ENCODE results near the gene CLCN7.
A peak's percentile ranks its signal among the peaks of the same experiment; 100 is the strongest.

The CLCN7 gene

GRCh38 chr16:1486551-1487390 lies 11.9 kb upstream of the CLCN7 start:
- no CpG with 5 or more reads among the region's 33 CpGs for WGBS, 2 donors (ENCODE audit: extremely low coverage in 2 of 2, insufficient read length in 2 of 2, insufficient replicate concordance in 1 of 2)
- H3K36me3 ChIP-seq (replicated peaks in 1 of 2; ENCODE audit: control insufficient read depth in 2 of 2, insufficient read depth in 2 of 2, low read length in 2 of 2), result no peaks in the 10 kb centered on the region
- peak overlapping the region; percentile 89 for H2BK15ac ChIP-seq (ENCODE audit: low read length)
- no peak overlapping the region for H2BK5ac ChIP-seq (ENCODE audit: low read length)
- H2AK5ac ChIP-seq (ENCODE audit: low read depth, low read length), result peak overlapping the region; percentile 70
- no peak overlapping the region for H2BK120ac ChIP-seq (ENCODE audit: low read depth, low read length)
- no peak overlapping the region for H4K91ac ChIP-seq (ENCODE audit: low read depth, low read length, poor library complexity)
- DNase-seq (ENCODE audit: low spot score), result no peak
- no peak overlapping the region for H3K4me2 ChIP-seq (ENCODE audit: insufficient read depth, low read length, poor library complexity, severe bottlenecking)
- no peak overlapping the region for H3K27ac ChIP-seq (replicated peaks; ENCODE audit: low read length)
- H3K18ac ChIP-seq (ENCODE audit: low read length), result no peak overlapping the region
- H3K79me1 ChIP-seq (ENCODE audit: low read depth, low read length), result peaks cover 6% of the 10 kb centered on the region
- H3K4me1 ChIP-seq (ENCODE audit: control insufficient read depth in 2 of 2, insufficient read depth in 1 of 2, low read depth in 1 of 2, low read length in 2 of 2), result no peaks in the 10 kb centered on the region
- peak overlapping the region; percentile 44 for H3K9ac ChIP-seq (ENCODE audit: low read depth, low read length, poor library complexity)
- peak overlapping the region; percentile 16 for H2AFZ ChIP-seq (ENCODE audit: low read length)
- H3K23ac ChIP-seq (ENCODE audit: low read depth, low read length, poor library complexity), result peak overlapping the region; percentile 43
- no peaks in the 10 kb centered on the region for H3K9me3 ChIP-seq (replicated peaks in 1 of 2; ENCODE audit: control insufficient read depth in 2 of 2, insufficient read depth in 1 of 2, low read depth in 1 of 2, low read length in 2 of 2)
- H3K14ac ChIP-seq (ENCODE audit: low read length), result no peak overlapping the region
- no peak overlapping the region for H4K8ac ChIP-seq (ENCODE audit: low read depth, low read length)
- no peak overlapping the region for H3K4me3 ChIP-seq (ENCODE audit: low read length in 2 of 2)
- H2BK12ac ChIP-seq (ENCODE audit: low read length), result peak overlapping the region; percentile 58
- H3K27me3 ChIP-seq (ENCODE audit: control insufficient read depth in 3 of 3, insufficient read depth in 3 of 3, low read depth in 1 of 3, low read length in 3 of 3), result peaks cover 0 to 4% (median 0%) of the 10 kb centered on the region in 3 experiments
- no peak overlapping the region for H3K4ac ChIP-seq (ENCODE audit: low read length)

- Histone ChIP-seq H3K9me3 (replicated peaks in 1 of 2; ENCODE audit: control insufficient read depth in 2 of 2, insufficient read depth in 1 of 2, low read depth in 1 of 2, low read length in 2 of 2) (peaks cover 0 to 2% of the 10 kb centered on the region in 2 donors), H3K4me3 (ENCODE audit: low read length in 2 of 2) (no peak overlapping the region), H3K4me2 (ENCODE audit: insufficient read depth, low read length, poor library complexity, severe bottlenecking) (no peak overlapping the region), H3K18ac (ENCODE audit: low read length) (no peak overlapping the region), H4K8ac (ENCODE audit: low read depth, low read length) (no peak overlapping the region), H2BK120ac (ENCODE audit: low read depth, low read length) (no peak overlapping the region), H3K27ac (replicated peaks; ENCODE audit: low read length) (no peak overlapping the region), H3K36me3 (replicated peaks in 1 of 2; ENCODE audit: control insufficient read depth in 2 of 2, insufficient read depth in 2 of 2, low read length in 2 of 2) (no peaks in the 10 kb centered on the region), H3K27me3 (ENCODE audit: control insufficient read depth in 3 of 3, insufficient read depth in 3 of 3, low read depth in 1 of 3, low read length in 3 of 3) (peaks cover 0 to 4% (median 0%) of the 10 kb centered on the region in 3 experiments), H3K4me1 (ENCODE audit: control insufficient read depth in 2 of 2, insufficient read depth in 1 of 2, low read depth in 1 of 2, low read length in 2 of 2) (no peaks in the 10 kb centered on the region), H2AK5ac (ENCODE audit: low read depth, low read length) (peak overlapping the region; percentile 70), H2AFZ (ENCODE audit: low read length) (peak overlapping the region; percentile 16), H3K14ac (ENCODE audit: low read length) (no peak overlapping the region), H3K9ac (ENCODE audit: low read depth, low read length, poor library complexity) (peak overlapping the region; percentile 2), H2BK5ac (ENCODE audit: low read length) (no peak overlapping the region), H2BK15ac (ENCODE audit: low read length) (peak overlapping the region; percentile 49), H3K79me1 (ENCODE audit: low read depth, low read length) (peaks cover 6% of the 10 kb centered on the region), H3K4ac (ENCODE audit: low read length) (peak overlapping the region; percentile 76), H2BK12ac (ENCODE audit: low read length) (peak overlapping the region; percentile 58), H4K91ac (ENCODE audit: low read depth, low read length, poor library complexity) (no peak overlapping the region), H3K23ac (ENCODE audit: low read depth, low read length, poor library complexity) (peak overlapping the region; percentile 43)
- DNase-seq (ENCODE audit: low spot score), result no peak
- no CpG with 5 or more reads among the region's 40 CpGs for WGBS, 2 donors (ENCODE audit: extremely low coverage in 2 of 2, insufficient read length in 2 of 2, insufficient replicate concordance in 1 of 2)
Measured at GRCh38 chr16:1485847-1486496, 11.1 kb upstream of the CLCN7 start.

- Histone ChIP-seq H3K4me2 (ENCODE audit: insufficient read depth, low read length, poor library complexity, severe bottlenecking) (no peak overlapping the region), H3K23ac (ENCODE audit: low read depth, low read length, poor library complexity) (no peak overlapping the region), H3K36me3 (replicated peaks in 1 of 2; ENCODE audit: control insufficient read depth in 2 of 2, insufficient read depth in 2 of 2, low read length in 2 of 2) (no peaks in the 10 kb centered on the region), H3K18ac (ENCODE audit: low read length) (no peak overlapping the region), H2BK5ac (ENCODE audit: low read length) (no peak overlapping the region), H3K27me3 (ENCODE audit: control insufficient read depth in 3 of 3, insufficient read depth in 3 of 3, low read depth in 1 of 3, low read length in 3 of 3) (peaks cover 0 to 4% (median 0%) of the 10 kb centered on the region in 3 experiments), H3K14ac (ENCODE audit: low read length) (no peak overlapping the region), H4K91ac (ENCODE audit: low read depth, low read length, poor library complexity) (no peak overlapping the region), H3K4me3 (ENCODE audit: low read length in 2 of 2) (no peak overlapping the region), H3K9me3 (replicated peaks in 1 of 2; ENCODE audit: control insufficient read depth in 2 of 2, insufficient read depth in 1 of 2, low read depth in 1 of 2, low read length in 2 of 2) (peaks cover 0 to 4% of the 10 kb centered on the region in 2 donors), H3K79me1 (ENCODE audit: low read depth, low read length) (peaks cover 6% of the 10 kb centered on the region), H3K9ac (ENCODE audit: low read depth, low read length, poor library complexity) (no peak overlapping the region), H3K27ac (replicated peaks; ENCODE audit: low read length) (no peak overlapping the region), H2BK15ac (ENCODE audit: low read length) (peak overlapping the region; percentile 85), H2BK120ac (ENCODE audit: low read depth, low read length) (no peak overlapping the region), H2AFZ (ENCODE audit: low read length) (no peak overlapping the region), H2BK12ac (ENCODE audit: low read length) (no peak overlapping the region), H3K4ac (ENCODE audit: low read length) (no peak overlapping the region), H3K4me1 (ENCODE audit: control insufficient read depth in 2 of 2, insufficient read depth in 1 of 2, low read depth in 1 of 2, low read length in 2 of 2) (no peaks in the 10 kb centered on the region), H4K8ac (ENCODE audit: low read depth, low read length) (no peak overlapping the region), H2AK5ac (ENCODE audit: low read depth, low read length) (no peak overlapping the region)
- DNase-seq (ENCODE audit: low spot score), result no peak
- WGBS, 2 donors (ENCODE audit: extremely low coverage in 2 of 2, insufficient read length in 2 of 2, insufficient replicate concordance in 1 of 2), result no CpG with 5 or more reads among the region's 28 CpGs
Measured at GRCh38 chr16:1481906-1482835, 7.3 kb upstream of the CLCN7 start.

Data from neuronal stem cell (in vitro differentiated cells).